ENCODE data around the gene RBFOX1.

DNA sequence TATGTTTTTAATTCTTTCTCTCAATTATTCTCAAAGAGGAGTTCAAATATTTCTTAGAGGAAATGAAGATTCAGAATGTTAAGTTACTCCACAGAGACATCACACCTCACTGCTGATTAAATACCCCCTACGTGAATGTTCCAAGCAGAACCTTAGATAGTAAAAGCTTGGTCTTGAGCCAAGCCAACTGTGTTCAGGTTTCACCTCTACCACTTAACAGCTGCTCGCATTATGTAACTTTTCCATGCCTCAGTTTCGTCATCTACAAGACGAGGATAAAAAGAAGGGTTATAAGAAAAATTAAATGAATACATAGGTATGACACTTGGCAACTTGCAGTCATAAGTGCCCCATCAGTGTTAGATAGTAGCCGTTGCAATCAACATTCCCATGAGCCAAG, 356.2 kb downstream of the RBFOX1 start:
- TF ChIP-seq POLR2AphosphoS5 (IDR thresholded peaks at IDR 0.05), result no peak
- TF ChIP-seq, protein P1, sequence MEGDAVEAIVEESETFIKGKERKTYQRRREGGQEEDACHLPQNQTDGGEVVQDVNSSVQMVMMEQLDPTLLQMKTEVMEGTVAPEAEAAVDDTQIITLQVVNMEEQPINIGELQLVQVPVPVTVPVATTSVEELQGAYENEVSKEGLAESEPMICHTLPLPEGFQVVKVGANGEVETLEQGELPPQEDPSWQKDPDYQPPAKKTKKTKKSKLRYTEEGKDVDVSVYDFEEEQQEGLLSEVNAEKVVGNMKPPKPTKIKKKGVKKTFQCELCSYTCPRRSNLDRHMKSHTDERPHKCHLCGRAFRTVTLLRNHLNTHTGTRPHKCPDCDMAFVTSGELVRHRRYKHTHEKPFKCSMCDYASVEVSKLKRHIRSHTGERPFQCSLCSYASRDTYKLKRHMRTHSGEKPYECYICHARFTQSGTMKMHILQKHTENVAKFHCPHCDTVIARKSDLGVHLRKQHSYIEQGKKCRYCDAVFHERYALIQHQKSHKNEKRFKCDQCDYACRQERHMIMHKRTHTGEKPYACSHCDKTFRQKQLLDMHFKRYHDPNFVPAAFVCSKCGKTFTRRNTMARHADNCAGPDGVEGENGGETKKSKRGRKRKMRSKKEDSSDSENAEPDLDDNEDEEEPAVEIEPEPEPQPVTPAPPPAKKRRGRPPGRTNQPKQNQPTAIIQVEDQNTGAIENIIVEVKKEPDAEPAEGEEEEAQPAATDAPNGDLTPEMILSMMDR (IDR thresholded peaks at IDR 0.05), result no peak
- no peak for TF ChIP-seq POLR2A (IDR thresholded peaks at IDR 0.05; ENCODE audit: low read depth)
